GM23338 (cell line): ENCODE measurements around the gene DAAM2.

Experiments
- CREB1 ChIP-seq: fragments of 250-450 bp; sonication (Bioruptor Pico); IDR thresholded peaks from 2 replicates; pipeline ENCODE4 v1.5.0; 2020; ENCODE audit warnings: low read depth, mild to moderate bottlenecking, moderate library complexity
- CTCF ChIP-seq, 2 experiments: fragments of 200-600 bp in 1 of 2; sonication (generic) in 1 of 2; conservative IDR thresholded peaks; 2 replicates each; pipeline versions ENCODE4 v1.5.1 to v1.6.1; 2016 to 2017; ENCODE audit warnings: antibody characterized with exemption in 2 of 2, low read depth in 2 of 2, mild to moderate bottlenecking in 2 of 2, moderate library complexity in 1 of 2
- EZH2 ChIP-seq: fragments of 200-600 bp; sonication (generic); IDR thresholded peaks from one replicate; pipeline ENCODE4 v1.8.0; 2017; ENCODE audit warnings: antibody characterized with exemption, mild to moderate bottlenecking, low read depth; ENCODE audit not compliant: unreplicated experiment
- EZH2phosphoT487 ChIP-seq: fragments of 200-600 bp; sonication (generic); IDR thresholded peaks from one replicate; pipeline ENCODE4 v1.8.1; 2018; ENCODE audit warnings: antibody characterized with exemption; ENCODE audit not compliant: unreplicated experiment
- JUNB ChIP-seq: IDR thresholded peaks from one replicate; pipeline ENCODE4 v1.6.1; 2016; ENCODE audit warnings: antibody characterized with exemption; ENCODE audit not compliant: unreplicated experiment
- NANOG ChIP-seq: IDR thresholded peaks from 2 replicates; pipeline ENCODE4 v1.6.1; 2016; ENCODE audit warnings: antibody characterized with exemption, borderline replicate concordance
- POLR2AphosphoS5 ChIP-seq: IDR thresholded peaks from 2 replicates; pipeline ENCODE4 v1.6.1; 2016; ENCODE audit warnings: antibody characterized with exemption, low read depth
- STAT1 ChIP-seq: IDR thresholded peaks from one replicate; pipeline ENCODE4 v1.6.1; 2016; ENCODE audit warnings: antibody characterized with exemption; ENCODE audit not compliant: unreplicated experiment
- ZNF114 ChIP-seq: fragments of 250-450 bp; sonication (Bioruptor Pico); IDR thresholded peaks from 2 replicates; pipeline ENCODE4 v1.5.0; 2020; ENCODE audit warnings: mild to moderate bottlenecking, moderate library complexity
- ZNF331 ChIP-seq: fragments of 250-450 bp; sonication (Bioruptor Pico); IDR thresholded peaks from 2 replicates; pipeline ENCODE4 v1.5.0; 2020; ENCODE audit warnings: low read depth, mild to moderate bottlenecking, moderate library complexity
- ZNF462 ChIP-seq: fragments of 250-450 bp; sonication (Bioruptor Pico); IDR thresholded peaks from 2 replicates; pipeline ENCODE4 v1.5.0; 2020; ENCODE audit warnings: mild to moderate bottlenecking, moderate library complexity
- TF ChIP-seq, protein P1 (sequence below): IDR thresholded peaks from one replicate; pipeline ENCODE4 v1.6.1; 2018; ENCODE audit warnings: antibody characterized with exemption; ENCODE audit not compliant: unreplicated experiment
- TF ChIP-seq, protein P2 (sequence below): IDR thresholded peaks from 2 replicates; pipeline ENCODE4 v1.6.1; 2016; ENCODE audit warnings: antibody characterized with exemption

DNA sequence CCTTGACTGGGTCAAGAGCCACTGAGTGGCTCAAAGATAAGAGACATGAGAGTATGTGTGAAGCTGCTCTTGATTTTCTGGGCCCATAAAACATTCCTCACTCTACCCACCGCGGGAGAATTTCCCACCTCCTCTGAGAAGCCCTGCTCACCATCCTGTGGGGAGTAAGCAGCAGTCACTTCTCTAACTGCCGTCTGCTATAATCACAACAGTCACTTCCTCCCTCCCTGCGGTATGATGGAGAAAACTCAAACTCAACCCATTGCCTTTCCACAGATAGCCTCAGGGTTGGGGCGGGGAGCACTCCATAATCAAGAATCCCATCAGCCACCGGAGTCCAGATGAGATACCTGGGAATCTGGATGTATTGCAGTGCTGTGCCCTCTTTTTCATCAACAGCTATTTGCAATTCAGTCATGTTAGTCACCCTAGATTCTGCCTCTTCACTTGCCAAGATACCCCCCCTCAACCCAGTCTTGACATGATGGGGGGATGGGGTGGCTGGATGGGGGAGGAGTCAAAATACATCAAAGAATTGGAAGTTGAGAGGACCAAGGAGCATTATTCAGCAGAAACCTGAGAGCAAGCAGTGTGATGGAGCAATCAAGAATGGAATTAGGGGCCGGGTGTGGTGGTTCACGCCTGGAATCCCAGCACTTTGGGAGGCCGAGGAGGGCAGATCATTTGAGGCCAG is 137.0 kb downstream of the DAAM2 start:
- TF ChIP-seq EZH2 (no peak), CTCF (conservative IDR thresholded peaks at IDR 0.05; ENCODE audit: low read depth in 2 of 2) (no peak), POLR2AphosphoS5 (no peak), EZH2phosphoT487 (no peak), ZNF114 (CRISPR knock-in tag) (no peak), JUNB (no peak), CREB1 (CRISPR knock-in tag) (no peak), ZNF462 (no peak), NANOG (no peak), STAT1 (no peak), ZNF331 (CRISPR knock-in tag) (no peak)
- TF ChIP-seq, protein P1, sequence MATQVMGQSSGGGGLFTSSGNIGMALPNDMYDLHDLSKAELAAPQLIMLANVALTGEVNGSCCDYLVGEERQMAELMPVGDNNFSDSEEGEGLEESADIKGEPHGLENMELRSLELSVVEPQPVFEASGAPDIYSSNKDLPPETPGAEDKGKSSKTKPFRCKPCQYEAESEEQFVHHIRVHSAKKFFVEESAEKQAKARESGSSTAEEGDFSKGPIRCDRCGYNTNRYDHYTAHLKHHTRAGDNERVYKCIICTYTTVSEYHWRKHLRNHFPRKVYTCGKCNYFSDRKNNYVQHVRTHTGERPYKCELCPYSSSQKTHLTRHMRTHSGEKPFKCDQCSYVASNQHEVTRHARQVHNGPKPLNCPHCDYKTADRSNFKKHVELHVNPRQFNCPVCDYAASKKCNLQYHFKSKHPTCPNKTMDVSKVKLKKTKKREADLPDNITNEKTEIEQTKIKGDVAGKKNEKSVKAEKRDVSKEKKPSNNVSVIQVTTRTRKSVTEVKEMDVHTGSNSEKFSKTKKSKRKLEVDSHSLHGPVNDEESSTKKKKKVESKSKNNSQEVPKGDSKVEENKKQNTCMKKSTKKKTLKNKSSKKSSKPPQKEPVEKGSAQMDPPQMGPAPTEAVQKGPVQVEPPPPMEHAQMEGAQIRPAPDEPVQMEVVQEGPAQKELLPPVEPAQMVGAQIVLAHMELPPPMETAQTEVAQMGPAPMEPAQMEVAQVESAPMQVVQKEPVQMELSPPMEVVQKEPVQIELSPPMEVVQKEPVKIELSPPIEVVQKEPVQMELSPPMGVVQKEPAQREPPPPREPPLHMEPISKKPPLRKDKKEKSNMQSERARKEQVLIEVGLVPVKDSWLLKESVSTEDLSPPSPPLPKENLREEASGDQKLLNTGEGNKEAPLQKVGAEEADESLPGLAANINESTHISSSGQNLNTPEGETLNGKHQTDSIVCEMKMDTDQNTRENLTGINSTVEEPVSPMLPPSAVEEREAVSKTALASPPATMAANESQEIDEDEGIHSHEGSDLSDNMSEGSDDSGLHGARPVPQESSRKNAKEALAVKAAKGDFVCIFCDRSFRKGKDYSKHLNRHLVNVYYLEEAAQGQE = no peak
- TF ChIP-seq, protein P2, sequence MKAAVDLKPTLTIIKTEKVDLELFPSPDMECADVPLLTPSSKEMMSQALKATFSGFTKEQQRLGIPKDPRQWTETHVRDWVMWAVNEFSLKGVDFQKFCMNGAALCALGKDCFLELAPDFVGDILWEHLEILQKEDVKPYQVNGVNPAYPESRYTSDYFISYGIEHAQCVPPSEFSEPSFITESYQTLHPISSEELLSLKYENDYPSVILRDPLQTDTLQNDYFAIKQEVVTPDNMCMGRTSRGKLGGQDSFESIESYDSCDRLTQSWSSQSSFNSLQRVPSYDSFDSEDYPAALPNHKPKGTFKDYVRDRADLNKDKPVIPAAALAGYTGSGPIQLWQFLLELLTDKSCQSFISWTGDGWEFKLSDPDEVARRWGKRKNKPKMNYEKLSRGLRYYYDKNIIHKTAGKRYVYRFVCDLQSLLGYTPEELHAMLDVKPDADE = no peak
